ENCODE measurements around the gene ANK2. TPM values are rescaled to one million over a fixed set of nuclear protein-coding genes. Genes with fewer than 3 reads are reported as not detected.
A peak's percentile ranks its signal among the peaks of the same experiment; 100 is the strongest.

The ANK2 gene
- total RNA-seq, 6 experiments from 2014 or later, result 1.4 to 9.0 (median 2.3) TPM

GRCh38 chr4:113394730-113395530 lies 345.5 kb downstream of the ANK2 start:
- no peaks in the 10 kb centered on the region for H3K27me3 Mint-ChIP-seq (ENCODE audit: insufficient read depth)
- H3K4me3 Mint-ChIP-seq, result peak overlapping the region; percentile 73; the same call in 1 of the 2 replicates
- no peaks in the 10 kb centered on the region for H3K9me3 Mint-ChIP-seq
- peak; percentile 76 for DNase-seq
- H3K36me3 Mint-ChIP-seq (ENCODE audit: low read depth), result no peaks in the 10 kb centered on the region
- no peak overlapping the region for H3K27ac Mint-ChIP-seq
- peaks cover 19% of the 10 kb centered on the region for H3K4me1 Mint-ChIP-seq (ENCODE audit: low read depth)
- TF ChIP-seq CTCF (IDR thresholded peaks at IDR 0.05), result peak; percentile 97

DNA sequence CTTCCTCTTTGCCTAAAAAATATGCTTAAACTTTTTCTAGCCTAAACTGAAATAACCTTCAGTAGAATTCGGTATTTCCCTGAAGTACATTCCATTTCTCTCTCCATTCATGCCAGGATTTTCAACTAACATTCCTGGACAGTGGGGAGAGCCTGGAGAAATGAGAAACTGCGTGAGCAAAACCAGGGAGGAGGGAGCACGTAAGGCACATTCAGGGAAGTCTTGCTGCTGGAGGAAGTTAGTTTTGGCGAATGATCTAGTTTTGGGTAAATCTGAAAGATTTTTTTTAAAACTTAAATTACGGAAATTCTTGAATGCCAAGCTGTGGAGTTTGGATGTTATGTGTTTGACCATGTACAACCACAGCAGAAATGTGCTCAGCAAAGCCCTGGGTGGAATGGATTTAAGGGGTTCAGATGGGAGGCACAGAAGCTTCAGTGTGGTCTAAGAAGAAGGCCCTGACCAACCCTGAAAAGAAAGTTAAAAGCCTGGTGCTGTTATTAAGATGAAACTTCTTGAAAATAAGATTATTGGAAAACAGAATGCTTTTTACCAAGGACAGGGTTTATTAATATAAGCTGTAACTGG lies 347.8 kb downstream of the ANK2 start:
- Mint-ChIP-seq H3K4me3 (no peak overlapping the region), H3K36me3 (ENCODE audit: low read depth) (no peaks in the 10 kb centered on the region), H3K4me1 (ENCODE audit: low read depth) (peaks cover 19% of the 10 kb centered on the region), H3K27me3 (ENCODE audit: insufficient read depth) (no peaks in the 10 kb centered on the region; the same call in 1 of the 2 replicates), H3K27ac (no peak overlapping the region), H3K9me3 (no peaks in the 10 kb centered on the region)
- peak; percentile 24 for DNase-seq
- no peak for TF ChIP-seq CTCF (IDR thresholded peaks at IDR 0.05)

GRCh38 chr4:113398441-113399143 lies 349.1 kb downstream of the ANK2 start:
- no peaks in the 10 kb centered on the region for H3K9me3 Mint-ChIP-seq
- peaks cover 19% of the 10 kb centered on the region for H3K4me1 Mint-ChIP-seq (ENCODE audit: low read depth)
- H3K4me3 Mint-ChIP-seq, result no peak overlapping the region
- no peak for TF ChIP-seq CTCF (IDR thresholded peaks at IDR 0.05)
- no peaks in the 10 kb centered on the region for H3K36me3 Mint-ChIP-seq (ENCODE audit: low read depth)
- DNase-seq, result no peak
- no peak overlapping the region for H3K27ac Mint-ChIP-seq
- H3K27me3 Mint-ChIP-seq (ENCODE audit: insufficient read depth), result no peaks in the 10 kb centered on the region; the same call in 1 of the 2 replicates

DNA sequence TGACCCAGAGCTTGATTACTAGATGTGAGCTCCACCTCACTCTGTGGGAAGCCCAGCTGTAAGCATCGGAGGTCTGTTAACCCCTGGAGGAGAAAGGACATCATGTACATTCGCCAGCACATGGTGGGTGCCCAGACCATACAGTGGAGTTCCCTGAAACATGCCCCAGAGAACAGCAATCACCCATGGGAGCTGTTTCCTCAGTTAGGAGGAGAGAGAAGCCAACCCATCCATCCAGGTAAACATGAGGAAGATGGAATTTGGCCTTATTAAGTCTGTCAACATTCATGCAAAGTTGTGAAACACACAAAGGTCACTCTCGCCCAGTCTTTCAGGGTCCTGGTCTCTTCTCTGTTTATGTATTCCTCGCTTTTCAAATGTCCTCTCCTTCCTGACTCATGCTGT lies 354.7 kb downstream of the ANK2 start:
- Mint-ChIP-seq H3K4me3 (no peak overlapping the region), H3K27me3 (ENCODE audit: insufficient read depth) (no peaks in the 10 kb centered on the region; the same call in 1 of the 2 replicates), H3K9me3 (no peaks in the 10 kb centered on the region), H3K4me1 (ENCODE audit: low read depth) (no peaks in the 10 kb centered on the region), H3K36me3 (ENCODE audit: low read depth) (no peaks in the 10 kb centered on the region), H3K27ac (no peak overlapping the region)
- no peak for TF ChIP-seq CTCF (IDR thresholded peaks at IDR 0.05)
- no peak for DNase-seq

DNA sequence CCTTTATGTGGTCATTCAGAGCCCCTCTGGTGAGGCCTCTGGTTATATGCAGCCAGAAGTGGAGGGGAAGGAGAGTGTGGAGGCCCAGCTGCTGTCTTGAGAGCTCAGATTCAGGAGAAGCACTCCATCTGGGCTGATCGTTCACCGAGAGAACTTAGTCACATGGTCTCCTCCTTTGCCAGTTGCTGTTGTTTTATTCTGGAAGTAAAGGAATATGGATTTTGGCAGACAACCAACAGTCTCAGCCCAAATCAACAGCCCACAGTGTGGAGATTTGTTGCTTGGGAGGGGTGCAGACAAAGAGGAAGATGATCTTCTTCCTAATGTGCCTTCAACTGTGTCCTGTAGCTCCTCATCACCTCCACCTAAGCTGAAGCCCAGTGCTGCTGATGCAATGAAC lies 355.4 kb downstream of the ANK2 start:
- Mint-ChIP-seq H3K27ac (no peak overlapping the region), H3K27me3 (ENCODE audit: insufficient read depth) (no peaks in the 10 kb centered on the region; the same call in 1 of the 2 replicates), H3K36me3 (ENCODE audit: low read depth) (no peaks in the 10 kb centered on the region), H3K9me3 (no peaks in the 10 kb centered on the region), H3K4me1 (ENCODE audit: low read depth) (no peaks in the 10 kb centered on the region; the same call in 1 of the 2 replicates), H3K4me3 (no peak overlapping the region)
- TF ChIP-seq CTCF (IDR thresholded peaks at IDR 0.05), result no peak
- no peak for DNase-seq
